ENCODE data around the gene TPI1.

- TF ChIP-seq, protein P1, sequence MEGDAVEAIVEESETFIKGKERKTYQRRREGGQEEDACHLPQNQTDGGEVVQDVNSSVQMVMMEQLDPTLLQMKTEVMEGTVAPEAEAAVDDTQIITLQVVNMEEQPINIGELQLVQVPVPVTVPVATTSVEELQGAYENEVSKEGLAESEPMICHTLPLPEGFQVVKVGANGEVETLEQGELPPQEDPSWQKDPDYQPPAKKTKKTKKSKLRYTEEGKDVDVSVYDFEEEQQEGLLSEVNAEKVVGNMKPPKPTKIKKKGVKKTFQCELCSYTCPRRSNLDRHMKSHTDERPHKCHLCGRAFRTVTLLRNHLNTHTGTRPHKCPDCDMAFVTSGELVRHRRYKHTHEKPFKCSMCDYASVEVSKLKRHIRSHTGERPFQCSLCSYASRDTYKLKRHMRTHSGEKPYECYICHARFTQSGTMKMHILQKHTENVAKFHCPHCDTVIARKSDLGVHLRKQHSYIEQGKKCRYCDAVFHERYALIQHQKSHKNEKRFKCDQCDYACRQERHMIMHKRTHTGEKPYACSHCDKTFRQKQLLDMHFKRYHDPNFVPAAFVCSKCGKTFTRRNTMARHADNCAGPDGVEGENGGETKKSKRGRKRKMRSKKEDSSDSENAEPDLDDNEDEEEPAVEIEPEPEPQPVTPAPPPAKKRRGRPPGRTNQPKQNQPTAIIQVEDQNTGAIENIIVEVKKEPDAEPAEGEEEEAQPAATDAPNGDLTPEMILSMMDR (IDR thresholded peaks at IDR 0.05 in 4 of 5, conservative IDR thresholded peaks at IDR 0.05 in 1 of 5), result no peak
- TF ChIP-seq POLR2A (IDR thresholded peaks at IDR 0.05), result no peak
Observed at GRCh38 chr12:6883683-6884082, 16.4 kb downstream of the TPI1 start.
